Large intestine (tissue), 3 donors: ENCODE results near the gene RAMACL. TPM values are rescaled to one million over a fixed set of nuclear protein-coding genes. Genes with fewer than 3 reads are reported as not detected.

Experiments
- DNase-seq, 2 donors: peaks; one replicate each; pipeline versions ENCODE4 v3.0.0 to v3.0.0-alpha.2; 2013
- H3K27ac ChIP-seq: one replicate; pipeline ENCODE4 v1.5.1; 2013; ENCODE audit warnings: low read length
- H3K27me3 ChIP-seq: 2 replicates; pipeline ENCODE4 v1.6.1; 2013; ENCODE audit warnings: low read length; ENCODE audit not compliant: control insufficient read depth, insufficient read depth
- H3K36me3 ChIP-seq: 2 replicates; pipeline ENCODE4 v1.6.1; 2013; ENCODE audit warnings: low read length; ENCODE audit not compliant: control insufficient read depth, insufficient read depth
- H3K4me1 ChIP-seq: one replicate; pipeline ENCODE4 v1.6.1; 2013; ENCODE audit warnings: low read length; ENCODE audit not compliant: control insufficient read depth, insufficient read depth
- H3K4me3 ChIP-seq: one replicate; pipeline ENCODE4 v1.5.1; 2013; ENCODE audit warnings: low read length
- H3K9me3 ChIP-seq: one replicate; pipeline ENCODE4 v1.6.1; 2013; ENCODE audit warnings: mild to moderate bottlenecking, low read depth, low read length, moderate library complexity; ENCODE audit not compliant: control insufficient read depth
- WGBS: methylation state at CpG from one replicate; pipeline ENCODE4 v1.1.5; 2013; ENCODE audit warnings: low lambda C conversion rate; ENCODE audit not compliant: insufficient coverage; 5-methylcytosine and 5-hydroxymethylcytosine counted together
- polyA plus RNA-seq: library from polyadenylated mRNA; unstranded; fragments of 120-200 nt; gene quantifications from one replicate; pipeline ENCODE4 v1.2.1, GENCODE V29; 2013

Gene RAMACL
- polyA plus RNA-seq, 1 donor: 0.30 TPM

GRCh38 chr6:166566026-166567011 lies 20.2 kb downstream of the RAMACL start:
- no peak overlapping the region for H3K4me3 ChIP-seq
- no peaks in the 10 kb centered on the region for H3K9me3 ChIP-seq
- DNase-seq: no peak
- WGBS: no CpG with 5 or more reads among the region's 12 CpGs
- H3K27me3 ChIP-seq: no peaks in the 10 kb centered on the region
- H3K4me1 ChIP-seq: no peaks in the 10 kb centered on the region
- no peak overlapping the region for H3K27ac ChIP-seq
- no peaks in the 10 kb centered on the region for H3K36me3 ChIP-seq

- no peak overlapping the region for H3K27ac ChIP-seq
- H3K9me3 ChIP-seq: no peaks in the 10 kb centered on the region
- WGBS: 100% methylated on average over 2 of the region's 24 CpGs
Measured at GRCh38 chr6:166565084-166565967, 21.2 kb downstream of the RAMACL start.

GRCh38 chr6:166563805-166564204 lies 22.7 kb downstream of the RAMACL start:
- H3K36me3 ChIP-seq: no peaks in the 10 kb centered on the region
- no peaks in the 10 kb centered on the region for H3K9me3 ChIP-seq
- H3K4me3 ChIP-seq: no peak overlapping the region
- H3K27ac ChIP-seq: no peak overlapping the region
- no peaks in the 10 kb centered on the region for H3K4me1 ChIP-seq
- no peak for DNase-seq
- no CpG with 5 or more reads among the region's 9 CpGs for WGBS
- no peaks in the 10 kb centered on the region for H3K27me3 ChIP-seq

More at GRCh38 chr6:166565084-166565967, 21.2 kb downstream of the RAMACL start:
- Histone ChIP-seq H3K4me1 (no peaks in the 10 kb centered on the region), H3K27me3 (no peaks in the 10 kb centered on the region), H3K4me3 (no peak overlapping the region), H3K36me3 (no peaks in the 10 kb centered on the region)
- DNase-seq: no peak

GRCh38 chr6:166563200-166563599 lies 23.3 kb downstream of the RAMACL start:
- Histone ChIP-seq H3K27me3 (no peaks in the 10 kb centered on the region), H3K9me3 (no peaks in the 10 kb centered on the region), H3K4me1 (no peaks in the 10 kb centered on the region), H3K4me3 (no peak overlapping the region), H3K27ac (no peak overlapping the region), H3K36me3 (no peaks in the 10 kb centered on the region)
- DNase-seq: no peak
- WGBS: no CpG with 5 or more reads among the region's 16 CpGs

- H3K9me3 ChIP-seq: no peaks in the 10 kb centered on the region
- no CpG with 5 or more reads among the region's 9 CpGs for WGBS
- H3K4me1 ChIP-seq: no peaks in the 10 kb centered on the region
- H3K36me3 ChIP-seq: no peaks in the 10 kb centered on the region
- H3K27ac ChIP-seq: no peak overlapping the region
- no peak overlapping the region for H3K4me3 ChIP-seq
- H3K27me3 ChIP-seq: no peaks in the 10 kb centered on the region
- no peak for DNase-seq
Measured at GRCh38 chr6:166562726-166563125, 23.8 kb downstream of the RAMACL start.

GRCh38 chr6:166561771-166562359 lies 24.6 kb downstream of the RAMACL start:
- Histone ChIP-seq H3K4me1 (no peaks in the 10 kb centered on the region), H3K9me3 (peaks cover 3% of the 10 kb centered on the region), H3K36me3 (no peaks in the 10 kb centered on the region), H3K27ac (no peak overlapping the region), H3K27me3 (no peaks in the 10 kb centered on the region), H3K4me3 (no peak overlapping the region)
- DNase-seq: no peak
- no CpG with 5 or more reads among the region's 10 CpGs for WGBS

- Histone ChIP-seq H3K4me3 (no peak overlapping the region), H3K4me1 (no peaks in the 10 kb centered on the region), H3K27ac (no peak overlapping the region), H3K27me3 (no peaks in the 10 kb centered on the region), H3K9me3 (peaks cover 3% of the 10 kb centered on the region), H3K36me3 (no peaks in the 10 kb centered on the region)
- DNase-seq: no peak
- 100% methylated on average over 1 of the region's 3 CpGs for WGBS
Measured at GRCh38 chr6:166560222-166560621, 26.3 kb downstream of the RAMACL start.

- Histone ChIP-seq H3K9me3 (peaks cover 3% of the 10 kb centered on the region), H3K36me3 (no peaks in the 10 kb centered on the region), H3K4me3 (no peak overlapping the region), H3K27me3 (no peaks in the 10 kb centered on the region), H3K27ac (no peak overlapping the region), H3K4me1 (no peaks in the 10 kb centered on the region)
- WGBS: no CpG with 5 or more reads among the region's 1 CpG
- no peak for DNase-seq
Measured at GRCh38 chr6:166559662-166560061, 26.8 kb downstream of the RAMACL start.

- H3K27ac ChIP-seq: no peak overlapping the region
- no peaks in the 10 kb centered on the region for H3K27me3 ChIP-seq
- WGBS: 92% methylated on average over 2 of the region's 5 CpGs
- DNase-seq: no peak
- no peak overlapping the region for H3K4me3 ChIP-seq
- no peaks in the 10 kb centered on the region for H3K36me3 ChIP-seq
- H3K4me1 ChIP-seq: no peaks in the 10 kb centered on the region
- H3K9me3 ChIP-seq: peaks cover 3% of the 10 kb centered on the region
Measured at GRCh38 chr6:166559211-166559610, 27.3 kb downstream of the RAMACL start.
